Neural cell (in vitro differentiated cells): ENCODE results near the gene SCUBE1. TPM values are rescaled to one million over a fixed set of nuclear protein-coding genes. Genes with fewer than 3 reads are reported as not detected.

Source experiments
- H2AFZ ChIP-seq: fragments of 200-600, 300-800 bp; sonication (generic), shearing (Covaris generic); 2 replicates; pipeline ENCODE4 v1.6.0; 2014; ENCODE audit warnings: low read depth, mild to moderate bottlenecking, antibody characterized with exemption, low read length, moderate library complexity
- H3F3A ChIP-seq: fragments of 200-600 bp; shearing (Covaris generic); 2 replicates; pipeline ENCODE4 v1.6.1; 2016; ENCODE audit warnings: mild to moderate bottlenecking, moderate library complexity, mixed read lengths, antibody characterized with exemption, low read length; ENCODE audit not compliant: insufficient read depth, poor library complexity, severe bottlenecking
- H3K27ac ChIP-seq: fragments of 200-600, 300-800 bp; sonication (generic), shearing (Covaris generic); 2 replicates; pipeline ENCODE4 v1.5.1; 2014; ENCODE audit warnings: mild to moderate bottlenecking, low read length, moderate library complexity
- H3K27me3 ChIP-seq: fragments of 300-800, 200-600 bp; sonication (generic), shearing (Covaris generic); 2 replicates; pipeline ENCODE4 v1.6.0; 2014; ENCODE audit warnings: mild to moderate bottlenecking, low read depth, low read length, moderate library complexity; ENCODE audit not compliant: insufficient read depth
- H3K36me3 ChIP-seq: fragments of 300-800, 200-600 bp; sonication (generic), shearing (Covaris generic); 2 replicates; pipeline ENCODE4 v1.5.1; 2014; ENCODE audit warnings: mild to moderate bottlenecking, antibody characterized with exemption, low read length, moderate library complexity; ENCODE audit not compliant: insufficient read depth
- H3K4me2 ChIP-seq: fragments of 300-800, 200-600 bp; sonication (generic), shearing (Covaris generic); 2 replicates; pipeline ENCODE4 v1.6.0; 2014; ENCODE audit warnings: mild to moderate bottlenecking, low read length
- H3K4me3 ChIP-seq: fragments of 300-800, 200-600 bp; sonication (generic), shearing (Covaris generic); 2 replicates; pipeline ENCODE4 v1.5.1; 2014; ENCODE audit warnings: mild to moderate bottlenecking, low read length, moderate library complexity
- H3K79me2 ChIP-seq: fragments of 200-600 bp; shearing (Covaris generic); replicated peaks from 2 replicates; pipeline ENCODE4 v1.6.0; 2014; ENCODE audit warnings: mild to moderate bottlenecking, low read length, moderate library complexity; ENCODE audit not compliant: insufficient read depth
- H3K9ac ChIP-seq: fragments of 300-800, 200-600 bp; sonication (generic), shearing (Covaris generic); 2 replicates; pipeline ENCODE4 v1.6.1; 2016; ENCODE audit warnings: mild to moderate bottlenecking, low read length, mixed read lengths
- H3K9me2 ChIP-seq: fragments of 200-600 bp; shearing (Covaris generic); 2 replicates; pipeline ENCODE4 v1.6.1; 2016; ENCODE audit warnings: mild to moderate bottlenecking, low read length, mixed read lengths; ENCODE audit not compliant: insufficient read depth
- H3K9me3 ChIP-seq: fragments of 200-600, 300-800 bp; sonication (generic), shearing (Covaris generic); 2 replicates; pipeline ENCODE4 v1.6.1; 2016; ENCODE audit warnings: mild to moderate bottlenecking, mixed run types, low read length, moderate library complexity, mixed read lengths
- H4K20me1 ChIP-seq: fragments of 200-600 bp; shearing (Covaris generic); 2 replicates; pipeline ENCODE4 v1.6.1; 2016; ENCODE audit warnings: mild to moderate bottlenecking, mixed run types; ENCODE audit not compliant: insufficient read depth
- CTCF ChIP-seq: fragments of 450-650 bp; IDR thresholded peaks from 2 replicates; pipeline ENCODE4 v1.5.1; 2014; ENCODE audit warnings: antibody characterized with exemption, mild to moderate bottlenecking, moderate library complexity; ENCODE audit not compliant: poor library complexity, severe bottlenecking
- EP300 ChIP-seq: fragments of 450-650 bp; conservative IDR thresholded peaks from 2 replicates; pipeline ENCODE4 v1.6.1; 2014; ENCODE audit warnings: antibody characterized with exemption, mild to moderate bottlenecking, moderate library complexity; ENCODE audit not compliant: poor library complexity, severe bottlenecking
- EZH2 ChIP-seq: fragments of 200-600, 300-800 bp; shearing (Covaris generic), sonication (generic); IDR thresholded peaks from 2 replicates; pipeline ENCODE4 v1.6.1; 2014; ENCODE audit warnings: antibody characterized with exemption, low read length, borderline replicate concordance, mild to moderate bottlenecking; ENCODE audit not compliant: insufficient read depth, poor library complexity, severe bottlenecking
- MXI1 ChIP-seq: fragments of 450-650 bp; conservative IDR thresholded peaks from 2 replicates; pipeline ENCODE4 v1.6.1; 2014; ENCODE audit warnings: antibody characterized with exemption, mild to moderate bottlenecking; ENCODE audit not compliant: poor library complexity, severe bottlenecking
- POLR2AphosphoS5 ChIP-seq: IDR thresholded peaks from 2 replicates; pipeline ENCODE4 v1.6.1; 2012
- RAD21 ChIP-seq: fragments of 450-650 bp; conservative IDR thresholded peaks from 2 replicates; pipeline ENCODE4 v1.6.1; 2014; ENCODE audit warnings: antibody characterized with exemption, mild to moderate bottlenecking, moderate library complexity
- REST ChIP-seq: IDR thresholded peaks from 2 replicates; pipeline ENCODE4 v1.6.1; 2012; ENCODE audit warnings: borderline replicate concordance
- SMC3 ChIP-seq: fragments of 450-650 bp; conservative IDR thresholded peaks from 2 replicates; pipeline ENCODE4 v1.6.1; 2014; ENCODE audit warnings: antibody characterized with exemption, mild to moderate bottlenecking, moderate library complexity; ENCODE audit not compliant: poor library complexity
- TAF1 ChIP-seq: IDR thresholded peaks from 2 replicates; pipeline ENCODE4 v1.6.1; 2012; ENCODE audit warnings: low read depth
- polyA plus RNA-seq: library from polyadenylated mRNA; depleted of rRNA; stranded (reverse); fragments of >200 nt; gene quantifications from 2 replicates; pipeline ENCODE4 v1.2.3, GENCODE V29; 2014

SCUBE1 gene
- polyA plus RNA-seq, 1 donor from 2014 or later, result 8.4 TPM

GRCh38 chr22:43187171-43188099 is 155.7 kb downstream of the SCUBE1 start:
- TF ChIP-seq REST (no peak), TAF1 (no peak), RAD21 (peak; percentile 43), EP300 (peak; percentile 50), POLR2AphosphoS5 (peak; percentile 77), CTCF (peak; percentile 79), SMC3 (peak; percentile 57), MXI1 (peak; percentile 53)
- H3F3A ChIP-seq, result no peaks in the 10 kb centered on the region
- peak overlapping the region; percentile 84 for H2AFZ ChIP-seq
- no peaks in the 10 kb centered on the region for H3K27me3 ChIP-seq
- H3K9me3 ChIP-seq, result no peaks in the 10 kb centered on the region
- H4K20me1 ChIP-seq, result no peaks in the 10 kb centered on the region
- peak overlapping the region; percentile 80 for H3K27ac ChIP-seq
- H3K4me3 ChIP-seq, result peak overlapping the region; percentile 63
- peak overlapping the region; percentile 61 for H3K9ac ChIP-seq
- peak overlapping the region; percentile 3 for H3K4me2 ChIP-seq
- no peaks in the 10 kb centered on the region for H3K36me3 ChIP-seq
- no peaks in the 10 kb centered on the region for H3K79me2 ChIP-seq
- no peaks in the 10 kb centered on the region for H3K9me2 ChIP-seq

- peak within 1 kb of the TSS; percentile 84 for H2AFZ ChIP-seq
- H3K9ac ChIP-seq, result peak within 1 kb of the TSS; percentile 61
- no peaks in the 10 kb centered on the region for H3K27me3 ChIP-seq
- H3K27ac ChIP-seq, result peak within 1 kb of the TSS; percentile 80
- no peaks in the 10 kb centered on the region for H3F3A ChIP-seq
- no peaks in the 10 kb centered on the region for H4K20me1 ChIP-seq
- H3K4me2 ChIP-seq, result peak within 1 kb of the TSS; percentile 91
- H3K4me3 ChIP-seq, result peak within 1 kb of the TSS; percentile 79
- no peaks in the 10 kb centered on the region for H3K79me2 ChIP-seq
- H3K36me3 ChIP-seq, result no peaks in the 10 kb centered on the region
- no peak for TF ChIP-seq TAF1
- no peak for TF ChIP-seq REST
- TF ChIP-seq MXI1, result peak; percentile 98
- TF ChIP-seq EZH2, result no peak
- TF ChIP-seq EP300, result peak; percentile 47
- TF ChIP-seq CTCF, result peak; percentile 48
- TF ChIP-seq POLR2AphosphoS5, result peak; percentile 42
- TF ChIP-seq RAD21, result no peak
- TF ChIP-seq SMC3, result peak; percentile 41
- H3K9me3 ChIP-seq, result no peaks in the 10 kb centered on the region
- no peaks in the 10 kb centered on the region for H3K9me2 ChIP-seq
Measured at GRCh38 chr22:43186272-43187170, 156.7 kb downstream of the SCUBE1 start, which contains the start of gene TTLL12. Gene TTLL12 (minus strand): TSS chr22:43187134. CDS start chr22:43187069, 65 bp downstream.
